Activated CD4-positive, CD25-positive, alpha-beta regulatory T cell treated with anti-CD3 and anti-CD28 coated beads, Interleukin-2, amount 50 U/mL, for 24 hours (primary cell): ENCODE results near the gene MRNIP.
A peak's percentile ranks its signal among the peaks of the same experiment; 100 is the strongest.

Experiments
- ATAC-seq, 2 donors: fragments of 150-1000 bp; cut with Tn5 transposase; one replicate each; pipeline ENCODE4 v1.10.0; 2021; ENCODE audit warnings: mild to moderate bottlenecking in 1 of 2, moderate library complexity in 1 of 2

Gene MRNIP

GRCh38 chr5:179858586-179859427 is at the start of gene MRNIP:
Gene MRNIP (minus strand): TSS chr5:179858817. CDS start chr5:179858796, 21 bp downstream.
- peak; percentile 98 for ATAC-seq

- peak; percentile 92 to 94 for ATAC-seq
These were observed 49.1 kb upstream of the MRNIP start, which contains the start of gene TBC1D9B for GRCh38 chr5:179907556-179908324. Gene TBC1D9B (minus strand): TSS chr5:179907897. CDS start chr5:179907821, 76 bp downstream.

- peak in 1 of 2 donors; percentile 11 for ATAC-seq
These were observed 48.4 kb upstream of the MRNIP start for GRCh38 chr5:179906795-179907555.

- no peak for ATAC-seq
These were observed 47.7 kb upstream of the MRNIP start for GRCh38 chr5:179906294-179906794.

GRCh38 chr5:179905161-179905560 is 46.5 kb upstream of the MRNIP start:
- no peak for ATAC-seq

GRCh38 chr5:179904463-179905160 is 46.0 kb upstream of the MRNIP start:
- ATAC-seq: no peak

- ATAC-seq: no peak
These were observed 44.1 kb upstream of the MRNIP start for GRCh38 chr5:179902763-179903158.

GRCh38 chr5:179901915-179902762 is 43.5 kb upstream of the MRNIP start:
- no peak for ATAC-seq

GRCh38 chr5:179901462-179901861 is 42.8 kb upstream of the MRNIP start:
- no peak for ATAC-seq

GRCh38 chr5:179900711-179901110 is 42.1 kb upstream of the MRNIP start:
- no peak for ATAC-seq

GRCh38 chr5:179900206-179900605 is 41.6 kb upstream of the MRNIP start:
- ATAC-seq: no peak

- ATAC-seq: no peak
These were observed 37.2 kb upstream of the MRNIP start for GRCh38 chr5:179895861-179896260.

GRCh38 chr5:179893958-179894895 is 35.6 kb upstream of the MRNIP start:
- no peak for ATAC-seq

- ATAC-seq: no peak
These were observed 34.7 kb upstream of the MRNIP start for GRCh38 chr5:179893076-179893957.

- ATAC-seq: no peak
These were observed 33.6 kb upstream of the MRNIP start for GRCh38 chr5:179892255-179892654.

GRCh38 chr5:179890751-179891682 is 32.4 kb upstream of the MRNIP start:
- no peak for ATAC-seq

- no peak for ATAC-seq
These were observed 31.3 kb upstream of the MRNIP start for GRCh38 chr5:179889885-179890284.

- ATAC-seq: no peak
These were observed 29.2 kb upstream of the MRNIP start for GRCh38 chr5:179887802-179888201.
